GM12801 (cell line): Measurements from ENCODE around the gene OPN1MW3.
"Not testable (repeated sequence)": the region's sequence is repeated elsewhere in the genome, so short reads cannot be mapped to it uniquely, and the experiment has no call there.

ENCODE experiments used
- TF ChIP-seq, protein P1 (sequence below): IDR thresholded peaks from one replicate; pipeline ENCODE4 v1.5.1; 2011; ENCODE audit warnings: control low read depth; ENCODE audit not compliant: insufficient read length; ENCODE audit errors: extremely low read depth

OPN1MW3 gene

GRCh38 chrX:154257282-154257681, at the start of gene OPN1MW3:
Gene OPN1MW3, plus strand, starts transcription at chrX:154257582. Its CDS starts 38 bp downstream, at chrX:154257620.
- TF ChIP-seq, protein P1, sequence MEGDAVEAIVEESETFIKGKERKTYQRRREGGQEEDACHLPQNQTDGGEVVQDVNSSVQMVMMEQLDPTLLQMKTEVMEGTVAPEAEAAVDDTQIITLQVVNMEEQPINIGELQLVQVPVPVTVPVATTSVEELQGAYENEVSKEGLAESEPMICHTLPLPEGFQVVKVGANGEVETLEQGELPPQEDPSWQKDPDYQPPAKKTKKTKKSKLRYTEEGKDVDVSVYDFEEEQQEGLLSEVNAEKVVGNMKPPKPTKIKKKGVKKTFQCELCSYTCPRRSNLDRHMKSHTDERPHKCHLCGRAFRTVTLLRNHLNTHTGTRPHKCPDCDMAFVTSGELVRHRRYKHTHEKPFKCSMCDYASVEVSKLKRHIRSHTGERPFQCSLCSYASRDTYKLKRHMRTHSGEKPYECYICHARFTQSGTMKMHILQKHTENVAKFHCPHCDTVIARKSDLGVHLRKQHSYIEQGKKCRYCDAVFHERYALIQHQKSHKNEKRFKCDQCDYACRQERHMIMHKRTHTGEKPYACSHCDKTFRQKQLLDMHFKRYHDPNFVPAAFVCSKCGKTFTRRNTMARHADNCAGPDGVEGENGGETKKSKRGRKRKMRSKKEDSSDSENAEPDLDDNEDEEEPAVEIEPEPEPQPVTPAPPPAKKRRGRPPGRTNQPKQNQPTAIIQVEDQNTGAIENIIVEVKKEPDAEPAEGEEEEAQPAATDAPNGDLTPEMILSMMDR: not testable (repeated sequence)

GRCh38 chrX:154219456-154219855, 37.9 kb upstream of the OPN1MW3 start, which contains the start of gene OPN1MW2:
Gene OPN1MW2, plus strand, starts transcription at chrX:154219756. Its CDS starts 60 bp downstream, at chrX:154219816.
- TF ChIP-seq, protein P1: not testable (repeated sequence)

- TF ChIP-seq, protein P1: no peak
Measured at GRCh38 chrX:154294791-154295574, 37.6 kb downstream of the OPN1MW3 start, which contains the start of gene TEX28. Gene TEX28, minus strand, starts transcription at chrX:154295124. Its CDS starts 3,007 bp downstream, at chrX:154292117.

GRCh38 chrX:154295664-154296310, 38.4 kb downstream of the OPN1MW3 start, which contains the start of gene TKTL1:
Gene TKTL1, plus strand, starts transcription at chrX:154295795. Its CDS starts 65 bp downstream, at chrX:154295860.
- TF ChIP-seq, protein P1: no peak

GRCh38 chrX:154296731-154297130, 39.3 kb downstream of the OPN1MW3 start:
- TF ChIP-seq, protein P1: no peak

GRCh38 chrX:154298312-154298711, 40.9 kb downstream of the OPN1MW3 start:
- TF ChIP-seq, protein P1: no peak

GRCh38 chrX:154300816-154301215, 43.4 kb downstream of the OPN1MW3 start:
- TF ChIP-seq, protein P1: no peak
